Aorta (tissue), 5 donors: ENCODE data around the gene CDCA4. TPM values are rescaled to one million over a fixed set of nuclear protein-coding genes. Genes with fewer than 3 reads are reported as not detected.
"Not testable (repeated sequence)": the region's sequence is repeated elsewhere in the genome, so short reads cannot be mapped to it uniquely, and the experiment has no call there.

Experiments used
- ATAC-seq: fragments of 200-7000 bp; cut with Tn5 transposase; one replicate; pipeline ENCODE4 v1.9.1; 2022; ENCODE audit warnings: moderate library complexity; ENCODE audit not compliant: low FRiP score
- DNase-seq, 2 donors: peaks; one replicate each; pipeline ENCODE4 v3.0.0-alpha.2; 2020
- H3K27ac ChIP-seq, 2 donors: one replicate each; pipeline ENCODE4 v1.5.1; 2013; ENCODE audit warnings: low read length in 2 of 2, mild to moderate bottlenecking in 2 of 2, moderate library complexity in 2 of 2, control low read depth in 1 of 2, inconsistent platforms in 1 of 2, low read depth in 1 of 2
- H3K27me3 ChIP-seq, 2 donors: one replicate each; pipeline ENCODE4 v1.6.1; 2013; ENCODE audit warnings: control low read depth in 1 of 2, low read length in 1 of 2, mild to moderate bottlenecking in 1 of 2, moderate library complexity in 1 of 2; ENCODE audit not compliant: insufficient read depth in 2 of 2, control insufficient read depth in 1 of 2
- H3K36me3 ChIP-seq, 2 donors: one replicate each; pipeline ENCODE4 v1.6.1; 2013; ENCODE audit warnings: control low read depth in 1 of 2, low read length in 1 of 2, mild to moderate bottlenecking in 1 of 2; ENCODE audit not compliant: insufficient read depth in 2 of 2, control insufficient read depth in 1 of 2
- H3K4me1 ChIP-seq, 2 donors: one replicate each; pipeline ENCODE4 v1.6.1; 2013; ENCODE audit warnings: low read length in 2 of 2, control low read depth in 1 of 2, mild to moderate bottlenecking in 1 of 2, moderate library complexity in 1 of 2; ENCODE audit not compliant: insufficient read depth in 2 of 2, control insufficient read depth in 1 of 2
- H3K4me3 ChIP-seq, 2 donors: one replicate each; pipeline ENCODE4 v1.5.1; 2013; ENCODE audit warnings: low read length in 2 of 2, control low read depth in 1 of 2, mild to moderate bottlenecking in 1 of 2
- H3K9me3 ChIP-seq: one replicate; pipeline ENCODE4 v1.6.1; 2013; ENCODE audit warnings: mild to moderate bottlenecking, low read length; ENCODE audit not compliant: control insufficient read depth
- WGBS, 2 donors: extraction: QIAGEN DNeasy Blood & Tissue Kit; methylation state at CpG; one replicate each; pipeline ENCODE4 v1.1.7; 2013; 5-methylcytosine and 5-hydroxymethylcytosine counted together
- intact Hi-C, 2 donors: fragments of 100-400 bp; cut with DNase I; formaldehyde crosslinking; loops; one replicate each; pipeline versions ENCODE4 v1.14.2 to v1.15.0; 2022
- polyA plus RNA-seq, 2 donors: library from polyadenylated mRNA; stranded (reverse); fragments of 200-250 nt; gene quantifications; one replicate each; pipeline ENCODE4 v1.2.3, GENCODE V29; 2013
- total RNA-seq, 2 donors: library from RNA; stranded (reverse); fragmentation: NEBNext Ultra II Directional; extraction: Animal tissue kit (Norgen Biotek cat#: 25700); gene quantifications; one replicate each; pipeline ENCODE4 v1.2.1, GENCODE V29; 2021
- donor health status: healthy with polysubstance abuse.
- donor health status: Bipolar disorder and iron deficiency.
- donor health status: DM: no; HTN: no; CAD: no.
- donor health status: DM: no; HTN: no; CAD: no.
- donor health status: DM: yes; HTN: yes; CAD: no.

Gene CDCA4
- total and polyA plus RNA-seq, 4 donors = 3.0 to 5.9 (median 3.9) TPM

DNA sequence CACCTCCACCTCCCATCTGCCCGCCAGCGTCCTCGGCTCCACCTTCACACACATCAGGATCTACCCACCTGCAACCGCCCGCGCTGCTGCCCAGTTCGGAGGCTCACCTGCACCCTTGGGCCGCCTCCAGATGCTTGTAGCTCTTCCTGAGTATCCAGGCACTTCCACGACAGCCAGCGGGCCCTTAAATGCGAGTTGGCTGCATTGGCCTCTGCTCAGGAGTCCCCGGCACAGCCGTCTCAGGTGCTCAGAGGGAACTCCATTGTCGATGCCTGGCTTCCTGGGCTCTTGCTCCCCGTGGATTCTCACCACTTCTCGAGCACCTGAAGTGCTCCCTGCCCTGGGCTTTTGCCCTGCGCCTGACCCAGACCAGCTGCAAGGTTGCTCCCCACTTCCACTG, 21.9 kb upstream of the CDCA4 start:
- ATAC-seq (no peak), DNase-seq (no peak)
- intact Hi-C loops = loop anchor here (10.0 kb wide), 1 partner anchor 108 kb away; no protein-coding TSS in a partner anchor
- no peaks in the 10 kb centered on the region for H3K27me3 ChIP-seq
- no peak overlapping the region for H3K4me3 ChIP-seq
- no peaks in the 10 kb centered on the region for H3K36me3 ChIP-seq
- WGBS, 2 donors = 85 to 90% methylated on average over 17 of the region's 17 CpGs
- H3K27ac ChIP-seq = no peak overlapping the region
- H3K4me1 ChIP-seq = no peaks in the 10 kb centered on the region
- no peaks in the 10 kb centered on the region for H3K9me3 ChIP-seq

DNA sequence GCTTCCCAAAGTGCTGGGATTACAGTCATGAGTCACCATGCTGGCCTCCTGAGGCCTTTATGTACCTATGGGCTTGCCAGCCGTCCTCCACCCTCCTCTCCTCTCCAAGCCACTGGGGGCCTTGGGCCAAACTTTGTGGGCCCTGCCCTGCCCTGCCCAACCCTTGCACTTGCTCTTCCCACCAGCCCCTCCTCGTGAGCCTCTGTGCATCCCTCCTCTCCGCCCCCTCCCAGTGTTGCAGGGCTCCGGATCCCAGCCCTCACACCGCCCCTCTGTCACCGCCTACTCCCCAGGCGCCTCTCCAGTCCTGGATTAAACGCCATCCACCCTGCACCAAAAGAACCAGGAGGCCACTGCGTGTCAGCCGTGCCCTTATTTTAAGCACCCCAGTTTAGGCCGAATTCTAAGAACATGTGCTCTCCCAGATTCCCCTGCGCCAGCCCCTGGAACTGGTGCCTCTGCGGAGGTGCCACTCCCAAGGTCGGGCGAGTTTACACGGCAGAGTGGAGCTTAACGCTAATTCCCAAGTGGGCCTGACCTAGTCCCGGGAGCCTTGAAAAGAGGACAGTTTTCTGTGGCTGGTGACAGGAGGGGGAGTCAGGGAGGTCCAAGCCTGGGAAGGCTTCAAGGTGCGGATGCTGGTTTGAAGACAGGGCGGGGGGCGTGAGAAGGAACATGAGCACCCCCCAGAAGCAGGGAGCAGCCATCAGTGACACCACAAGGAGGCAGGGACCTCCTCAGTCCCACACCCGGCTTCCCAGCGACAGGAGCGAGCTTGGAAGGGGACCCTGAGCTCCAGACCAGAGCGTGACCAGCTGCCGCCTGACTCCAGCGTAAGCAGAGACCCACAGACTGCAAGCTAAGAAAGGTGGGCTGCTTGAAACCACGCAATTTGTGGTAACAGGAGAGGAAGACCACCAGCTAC, 21.2 kb upstream of the CDCA4 start:
- Histone ChIP-seq H3K4me3 (no peak overlapping the region), H3K27me3 (no peaks in the 10 kb centered on the region), H3K27ac (no peak overlapping the region), H3K9me3 (no peaks in the 10 kb centered on the region), H3K36me3 (no peaks in the 10 kb centered on the region), H3K4me1 (no peaks in the 10 kb centered on the region)
- no peak for DNase-seq
- WGBS, 2 donors = 85 to 88% methylated on average over 25 to 28 of the region's 28 CpGs
- no peak for ATAC-seq
- intact Hi-C loops = loop anchor here (10.0 kb wide), 1 partner anchor 107 kb away; no protein-coding TSS in a partner anchor

DNA sequence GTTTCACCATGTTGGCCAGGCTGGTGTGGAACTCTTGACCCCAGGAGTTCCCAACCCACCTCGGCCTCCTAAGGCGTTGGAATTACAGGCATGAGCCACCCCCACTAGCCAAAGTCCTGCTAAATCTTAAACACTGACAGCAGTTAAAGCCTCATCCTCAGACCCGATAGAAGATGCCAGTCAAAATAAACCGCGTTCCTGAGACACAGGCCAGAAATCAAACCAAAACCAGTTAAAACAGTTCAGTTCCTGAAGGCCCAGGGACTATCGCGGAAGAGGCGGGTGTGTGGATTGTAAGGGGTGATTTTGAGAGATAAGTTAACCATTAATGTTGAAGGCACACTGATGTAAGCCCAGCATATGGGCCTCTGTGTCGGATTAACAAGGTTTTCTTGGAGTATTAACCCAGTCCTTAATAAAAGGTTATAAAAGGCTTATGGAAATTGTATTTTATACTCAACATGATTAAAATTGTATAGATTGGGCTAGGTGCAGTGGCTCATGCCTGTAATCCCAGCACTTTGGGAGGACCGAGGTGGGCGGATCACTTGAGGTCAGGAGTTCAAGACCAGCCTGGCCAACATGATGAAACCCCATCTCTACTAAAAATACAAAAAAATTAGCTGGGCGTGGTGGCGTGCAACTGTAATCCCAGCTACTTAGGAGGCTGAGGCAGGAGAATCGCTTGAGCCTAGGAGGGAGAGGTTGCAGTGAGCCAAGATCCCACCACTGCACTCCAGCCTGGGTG, 18.7 kb upstream of the CDCA4 start:
- DNase-seq (no peak), ATAC-seq (no peak)
- Histone ChIP-seq H3K27me3 (no peaks in the 10 kb centered on the region), H3K4me3 (no peak overlapping the region), H3K36me3 (no peaks in the 10 kb centered on the region), H3K9me3 (no peaks in the 10 kb centered on the region), H3K27ac (no peak overlapping the region), H3K4me1 (no peaks in the 10 kb centered on the region)
- intact Hi-C loops = loop anchor here (10.0 kb wide), 1 partner anchor 105 kb away; no protein-coding TSS in a partner anchor
- 75 to 80% methylated on average over 14 of the region's 14 CpGs for WGBS, 2 donors

DNA sequence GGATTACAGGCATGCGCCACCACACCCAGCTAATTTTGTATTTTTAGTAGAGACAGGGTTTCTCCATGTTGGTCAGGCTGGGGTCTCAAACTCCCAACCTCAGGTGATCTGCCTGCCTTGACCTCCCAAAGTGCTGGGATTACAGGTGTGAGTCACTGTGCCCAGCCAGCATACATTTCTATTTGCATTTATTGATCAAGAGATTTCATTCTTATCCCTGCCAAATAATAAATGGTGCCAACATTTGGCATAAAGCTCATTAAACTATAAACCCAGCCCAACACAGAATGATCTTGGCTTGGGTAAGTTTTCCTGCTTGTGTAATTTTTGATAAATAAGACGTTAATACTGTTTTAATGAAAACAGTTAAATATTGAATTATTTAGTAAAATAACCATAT, 14.7 kb upstream of the CDCA4 start:
- H3K36me3 ChIP-seq, H3K27ac ChIP-seq, H3K9me3 ChIP-seq, H3K4me1 ChIP-seq, H3K4me3 ChIP-seq, DNase-seq, intact Hi-C loops, H3K27me3 ChIP-seq, ATAC-seq: not testable (repeated sequence)
- WGBS, 2 donors = 79 to 84% methylated on average over 2 of the region's 2 CpGs

DNA sequence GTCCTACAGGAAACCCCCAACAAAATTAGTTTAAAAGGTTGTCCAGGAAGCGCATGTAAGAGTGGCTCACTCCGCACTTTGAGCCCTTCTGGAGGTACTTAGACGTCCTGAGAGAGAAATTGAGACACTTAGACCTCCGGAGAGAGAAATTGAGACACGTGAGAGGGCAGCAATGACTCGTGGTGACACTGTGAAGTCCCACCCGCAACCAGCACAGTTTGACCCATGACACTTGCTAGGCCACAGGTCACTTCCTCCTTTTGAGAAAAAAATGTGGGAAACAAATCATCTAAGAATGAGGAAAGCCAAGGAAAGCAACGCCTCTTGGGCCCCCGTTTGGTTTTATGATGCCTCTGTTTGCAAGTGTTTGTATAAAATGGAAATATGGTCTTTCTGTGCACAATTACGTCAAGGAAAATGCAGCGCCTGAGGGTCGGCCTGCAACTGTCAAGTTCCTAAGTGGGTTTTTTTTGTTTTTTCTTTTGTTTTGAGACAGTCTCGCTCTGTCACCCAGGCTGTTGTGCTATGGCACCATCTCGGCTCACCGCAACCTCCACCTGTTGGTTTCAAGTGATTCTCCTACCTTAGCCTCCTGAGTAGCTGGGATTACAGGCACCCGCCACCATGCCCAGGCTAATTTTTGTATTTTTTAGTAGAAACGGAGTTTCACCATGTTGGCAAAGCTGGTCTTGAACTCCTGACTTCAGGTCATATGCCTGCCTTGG, 13.6 kb upstream of the CDCA4 start:
- intact Hi-C loops = no loop called here
- ATAC-seq = no peak

DNA sequence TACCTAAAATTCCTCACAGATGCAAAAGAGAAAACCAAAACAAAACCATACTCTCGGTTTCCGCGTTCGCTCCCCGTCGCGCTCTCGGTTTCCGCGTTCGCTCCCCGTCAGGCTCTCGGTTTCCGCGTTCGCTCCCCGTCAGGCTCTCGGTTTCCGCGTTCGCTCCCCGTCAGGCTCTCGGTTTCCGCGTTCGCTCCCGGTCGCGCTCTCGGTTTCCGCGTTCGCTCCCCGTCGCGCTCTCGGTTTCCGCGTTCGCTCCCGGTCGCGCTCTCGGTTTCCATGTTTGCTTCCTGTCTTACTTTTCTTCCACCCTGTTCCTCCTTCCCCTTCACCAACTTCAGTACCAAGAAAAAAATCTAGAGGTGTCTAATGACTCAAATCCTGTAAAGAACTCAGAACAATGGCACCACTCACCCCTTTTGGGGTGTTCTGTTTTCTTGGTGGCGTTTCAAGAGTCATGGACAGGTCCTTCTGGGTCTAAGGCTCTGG, 12.6 kb upstream of the CDCA4 start:
- ATAC-seq, H3K27me3 ChIP-seq, DNase-seq, H3K9me3 ChIP-seq, H3K27ac ChIP-seq, intact Hi-C loops, H3K4me1 ChIP-seq, H3K36me3 ChIP-seq: not testable (repeated sequence)
- H3K4me3 ChIP-seq = peak overlapping the region in 1 of 2 donors; percentile 44
- WGBS, 2 donors = 9 to 11% methylated on average over 41 to 45 of the region's 45 CpGs

More for the DNA sequence above, 13.6 kb upstream of the CDCA4 start:
- Histone ChIP-seq H3K27me3 (no peaks in the 10 kb centered on the region), H3K9me3 (no peaks in the 10 kb centered on the region), H3K36me3 (no peaks in the 10 kb centered on the region), H3K4me1 (no peaks in the 10 kb centered on the region), H3K4me3 (no peak overlapping the region), H3K27ac (no peak overlapping the region)
- no peak for DNase-seq
- 89 to 90% methylated on average over 17 of the region's 17 CpGs for WGBS, 2 donors

DNA sequence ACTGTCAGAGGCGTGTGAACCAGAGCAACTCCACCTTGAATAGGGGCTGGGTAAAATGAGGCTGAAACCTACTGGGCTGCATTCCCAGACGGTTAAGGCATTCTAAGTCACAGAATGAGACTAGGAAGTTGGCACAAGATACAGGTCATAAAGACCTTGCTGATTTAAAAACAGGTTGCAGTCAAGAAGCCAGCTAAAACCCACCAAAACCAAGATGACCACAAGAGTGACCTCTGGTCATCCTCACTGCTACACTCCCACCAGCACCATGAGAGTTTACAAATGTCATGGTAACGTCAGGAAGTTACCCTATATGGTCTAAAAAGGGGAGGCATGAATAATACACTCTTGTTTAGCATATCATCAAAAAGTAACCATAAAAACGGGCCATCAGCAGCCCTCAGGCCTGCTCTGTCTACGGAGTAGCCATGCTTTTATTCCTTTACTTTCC, 11.6 kb upstream of the CDCA4 start:
- intact Hi-C loops, H3K36me3 ChIP-seq, H3K27me3 ChIP-seq, ATAC-seq, H3K27ac ChIP-seq, DNase-seq, H3K4me1 ChIP-seq, H3K9me3 ChIP-seq, H3K4me3 ChIP-seq: not testable (repeated sequence)
- WGBS, 2 donors = 65 to 72% methylated on average over 5 of the region's 5 CpGs

DNA sequence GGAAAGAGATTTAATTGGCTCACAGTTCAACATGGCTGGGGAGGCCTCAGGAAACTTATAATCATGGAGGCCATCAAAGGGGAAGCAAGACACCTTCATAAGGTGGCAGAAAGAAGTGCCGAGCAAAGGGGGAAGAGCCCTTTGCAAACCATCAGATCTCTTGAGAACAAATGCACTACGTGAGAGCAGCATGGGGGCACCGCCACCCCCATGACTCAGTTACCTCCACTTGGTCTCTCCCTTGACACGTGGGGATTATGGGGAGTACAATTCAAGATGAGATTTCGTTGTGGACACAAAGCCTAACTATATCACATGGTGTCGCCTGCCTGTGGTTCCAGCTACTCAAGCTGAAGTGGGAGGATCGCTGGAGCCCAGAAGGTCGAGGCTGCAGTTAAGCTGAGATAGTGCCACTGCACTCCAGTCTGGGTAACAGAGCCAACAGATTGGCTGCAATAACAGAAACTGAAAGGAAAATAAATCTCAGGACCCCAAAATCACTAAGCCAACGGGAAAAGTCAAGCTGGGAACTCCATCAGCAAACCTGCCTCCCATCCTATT, 10.0 kb upstream of the CDCA4 start:
- 89 to 90% methylated on average over 9 of the region's 9 CpGs for WGBS, 2 donors
- Histone ChIP-seq H3K27ac (no peak overlapping the region), H3K27me3 (no peaks in the 10 kb centered on the region), H3K9me3 (no peaks in the 10 kb centered on the region), H3K36me3 (no peaks in the 10 kb centered on the region), H3K4me3 (no peak overlapping the region), H3K4me1 (no peaks in the 10 kb centered on the region)
- ATAC-seq (no peak), DNase-seq (no peak)
- intact Hi-C loops = no loop called here
